Astrocyte (in vitro differentiated cells and primary cell): ENCODE data around the gene BCL2L1. TPM values are rescaled to one million over a fixed set of nuclear protein-coding genes. Genes with fewer than 3 reads are reported as not detected.
A peak's percentile ranks its signal among the peaks of the same experiment; 100 is the strongest.

Source experiments
- DNase-seq: peaks from one replicate; pipeline ENCODE4 v3.0.0-alpha.2; 2010; ENCODE audit warnings: low read depth
- FAIRE-seq: peaks from 2 replicates; lab custom pipeline; 2011; peaks lifted over from hg19 to GRCh38; lab: Jason Lieb, UNC
- H2AFZ ChIP-seq: 2 replicates; pipeline ENCODE4 v1.6.0; 2012; ENCODE audit warnings: low read depth, low read length, inconsistent platforms
- H3K27ac ChIP-seq: 2 replicates; pipeline ENCODE4 v1.5.1; 2011; ENCODE audit warnings: low read depth, low read length, inconsistent platforms
- H3K27me3 ChIP-seq: 2 replicates; pipeline ENCODE4 v1.6.0; 2011; ENCODE audit warnings: low read length, inconsistent platforms; ENCODE audit not compliant: insufficient read depth
- H3K36me3 ChIP-seq: 2 replicates; pipeline ENCODE4 v1.5.1; 2011; ENCODE audit warnings: low read length, inconsistent platforms; ENCODE audit not compliant: insufficient read depth
- H3K4me1 ChIP-seq: 2 replicates; pipeline ENCODE4 v1.5.1; 2011; ENCODE audit warnings: low read length, inconsistent platforms; ENCODE audit not compliant: insufficient read depth
- H3K4me2 ChIP-seq: 2 replicates; pipeline ENCODE4 v1.6.0; 2012; ENCODE audit warnings: low read length, inconsistent platforms
- H3K4me3 ChIP-seq: 2 replicates; pipeline ENCODE4 v1.5.1; 2011; ENCODE audit warnings: low read depth, mild to moderate bottlenecking, low read length, inconsistent platforms; ENCODE audit not compliant: insufficient read depth
- H3K79me2 ChIP-seq: 2 replicates; pipeline ENCODE4 v1.6.0; 2012; ENCODE audit warnings: mild to moderate bottlenecking, low read length, inconsistent platforms; ENCODE audit not compliant: insufficient read depth
- H3K9ac ChIP-seq: 2 replicates; pipeline ENCODE4 v1.6.0; 2012; ENCODE audit warnings: mild to moderate bottlenecking, low read length, inconsistent platforms
- H3K9me3 ChIP-seq: 2 replicates; pipeline ENCODE4 v1.5.1; 2012; ENCODE audit warnings: low read depth, mild to moderate bottlenecking, low read length, inconsistent platforms; ENCODE audit not compliant: insufficient read depth
- H4K20me1 ChIP-seq: 2 replicates; pipeline ENCODE4 v1.6.0; 2012; ENCODE audit warnings: low read length, inconsistent platforms; ENCODE audit not compliant: insufficient read depth
- H3K27ac Mint-ChIP-seq: one replicate; pipeline ENCODE4 v1.8.0; 2021; ENCODE audit warnings: mild to moderate bottlenecking, mixed read lengths; ENCODE audit not compliant: unreplicated experiment
- H3K27me3 Mint-ChIP-seq: one replicate; pipeline ENCODE4 v1.8.0; 2021; ENCODE audit warnings: low read depth, mixed read lengths; ENCODE audit not compliant: unreplicated experiment
- H3K36me3 Mint-ChIP-seq: one replicate; pipeline ENCODE4 v1.8.0; 2021; ENCODE audit warnings: low read depth, mixed read lengths; ENCODE audit not compliant: unreplicated experiment
- H3K4me1 Mint-ChIP-seq: one replicate; pipeline ENCODE4 v1.8.0; 2021; ENCODE audit warnings: low read depth, mixed read lengths; ENCODE audit not compliant: unreplicated experiment
- H3K4me3 Mint-ChIP-seq: one replicate; pipeline ENCODE4 v1.8.0; 2021; ENCODE audit warnings: mild to moderate bottlenecking, moderate library complexity, mixed read lengths; ENCODE audit not compliant: unreplicated experiment
- H3K9me3 Mint-ChIP-seq: one replicate; pipeline ENCODE4 v1.8.0; 2021; ENCODE audit warnings: mild to moderate bottlenecking, mixed read lengths; ENCODE audit not compliant: unreplicated experiment
- EZH2 ChIP-seq: IDR thresholded peaks from 2 replicates; pipeline ENCODE4 v1.6.1; 2012; ENCODE audit warnings: mild to moderate bottlenecking, low read length, inconsistent platforms; ENCODE audit not compliant: insufficient read depth
- total RNA-seq: library from RNA; stranded (reverse); gene quantifications from 2 replicates; pipeline ENCODE4 v1.2.1, GENCODE V29; 2021
- TF ChIP-seq, protein P1 (sequence below): IDR thresholded peaks from 2 replicates; pipeline ENCODE4 v1.5.1; 2011; ENCODE audit warnings: low read depth, mild to moderate bottlenecking, inconsistent platforms, low read length, moderate library complexity; ENCODE audit not compliant: insufficient read depth

Gene BCL2L1
- total RNA-seq, 1 donor from 2014 or later, result 149 TPM

DNA sequence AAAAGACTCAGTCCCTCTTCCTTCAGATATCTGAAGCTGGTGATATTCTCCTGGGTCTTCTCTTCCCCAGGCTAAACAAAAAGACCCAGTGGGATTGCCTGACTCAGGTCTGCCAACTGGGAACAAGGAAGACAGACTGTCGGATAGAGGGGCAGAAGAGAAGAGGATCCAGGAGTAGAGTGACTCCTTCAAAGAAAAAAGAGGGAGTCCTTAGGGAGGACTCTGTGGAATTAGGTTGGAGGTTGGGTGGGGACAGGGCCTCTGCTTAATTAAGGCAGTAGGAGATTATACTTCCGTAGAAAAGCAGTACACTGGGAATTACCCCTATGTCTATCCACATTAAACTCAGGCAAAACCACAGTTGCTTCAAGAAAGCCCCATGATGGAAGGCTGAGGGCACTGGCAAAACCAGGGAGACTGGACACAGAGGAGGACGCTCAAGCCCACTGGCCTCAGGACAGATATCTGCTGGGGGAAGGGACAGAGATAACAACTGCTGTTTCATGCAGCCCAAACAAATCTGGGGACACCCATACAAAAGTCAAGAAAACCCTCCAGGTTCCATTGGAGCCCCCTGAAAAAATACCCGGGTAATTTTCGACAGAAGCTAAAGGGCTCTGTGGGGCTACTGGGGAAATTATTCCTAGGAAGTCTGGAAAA, 5.7 kb downstream of the BCL2L1 start:
- H3K9ac ChIP-seq, result no peak overlapping the region
- H3K4me2 ChIP-seq, result peak overlapping the region; percentile 45
- no peak for DNase-seq
- peaks cover 71% of the 10 kb centered on the region for H3K4me1 Mint-ChIP-seq
- H3K4me3 Mint-ChIP-seq, result peak overlapping the region; percentile 52
- H3K36me3 Mint-ChIP-seq, result peaks cover 44% of the 10 kb centered on the region
- no peaks in the 10 kb centered on the region for H3K9me3 ChIP-seq
- H3K4me1 ChIP-seq, result peaks cover 76% of the 10 kb centered on the region
- H3K79me2 ChIP-seq, result peaks cover 90% of the 10 kb centered on the region
- TF ChIP-seq, protein P1, sequence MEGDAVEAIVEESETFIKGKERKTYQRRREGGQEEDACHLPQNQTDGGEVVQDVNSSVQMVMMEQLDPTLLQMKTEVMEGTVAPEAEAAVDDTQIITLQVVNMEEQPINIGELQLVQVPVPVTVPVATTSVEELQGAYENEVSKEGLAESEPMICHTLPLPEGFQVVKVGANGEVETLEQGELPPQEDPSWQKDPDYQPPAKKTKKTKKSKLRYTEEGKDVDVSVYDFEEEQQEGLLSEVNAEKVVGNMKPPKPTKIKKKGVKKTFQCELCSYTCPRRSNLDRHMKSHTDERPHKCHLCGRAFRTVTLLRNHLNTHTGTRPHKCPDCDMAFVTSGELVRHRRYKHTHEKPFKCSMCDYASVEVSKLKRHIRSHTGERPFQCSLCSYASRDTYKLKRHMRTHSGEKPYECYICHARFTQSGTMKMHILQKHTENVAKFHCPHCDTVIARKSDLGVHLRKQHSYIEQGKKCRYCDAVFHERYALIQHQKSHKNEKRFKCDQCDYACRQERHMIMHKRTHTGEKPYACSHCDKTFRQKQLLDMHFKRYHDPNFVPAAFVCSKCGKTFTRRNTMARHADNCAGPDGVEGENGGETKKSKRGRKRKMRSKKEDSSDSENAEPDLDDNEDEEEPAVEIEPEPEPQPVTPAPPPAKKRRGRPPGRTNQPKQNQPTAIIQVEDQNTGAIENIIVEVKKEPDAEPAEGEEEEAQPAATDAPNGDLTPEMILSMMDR, result no peak
- no peak for TF ChIP-seq EZH2
- no peak overlapping the region for H3K27ac ChIP-seq
- H3K27me3 Mint-ChIP-seq, result no peaks in the 10 kb centered on the region
- no peak for FAIRE-seq
- H3K27me3 ChIP-seq, result no peaks in the 10 kb centered on the region
- H4K20me1 ChIP-seq, result peaks cover 21% of the 10 kb centered on the region
- H2AFZ ChIP-seq, result no peak overlapping the region
- H3K9me3 Mint-ChIP-seq, result no peaks in the 10 kb centered on the region
- no peak overlapping the region for H3K4me3 ChIP-seq
- peaks cover 20% of the 10 kb centered on the region for H3K36me3 ChIP-seq
- peak overlapping the region; percentile 34 for H3K27ac Mint-ChIP-seq

DNA sequence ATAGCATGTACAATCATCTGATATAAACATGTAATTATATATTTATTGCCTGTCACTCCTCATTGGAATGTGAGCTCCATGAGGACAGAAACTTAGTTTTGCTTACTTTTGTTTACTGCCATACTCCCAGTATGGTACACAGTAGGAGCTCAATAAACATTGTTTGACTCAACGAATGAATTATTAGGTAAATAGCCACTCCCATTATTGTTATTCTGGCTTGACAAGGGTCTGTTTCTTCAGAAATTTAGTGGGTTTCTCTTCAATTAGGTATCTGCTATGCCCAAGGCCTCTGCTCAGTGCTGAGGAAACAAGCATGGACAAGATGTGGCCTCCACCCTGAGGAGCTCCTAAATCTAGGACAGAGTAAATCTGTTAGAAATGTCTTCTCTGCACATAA, 6.3 kb downstream of the BCL2L1 start:
- H3K9me3 ChIP-seq, result no peaks in the 10 kb centered on the region
- TF ChIP-seq, protein P1, result no peak
- TF ChIP-seq EZH2, result no peak
- H3K9ac ChIP-seq, result no peak overlapping the region
- Mint-ChIP-seq H3K27ac (peak overlapping the region; percentile 34), H3K36me3 (peaks cover 42% of the 10 kb centered on the region), H3K27me3 (no peaks in the 10 kb centered on the region), H3K4me3 (peak overlapping the region; percentile 52), H3K4me1 (peaks cover 72% of the 10 kb centered on the region), H3K9me3 (no peaks in the 10 kb centered on the region)
- peaks cover 76% of the 10 kb centered on the region for H3K4me1 ChIP-seq
- H3K79me2 ChIP-seq, result peaks cover 90% of the 10 kb centered on the region
- no peak overlapping the region for H3K4me3 ChIP-seq
- H3K27ac ChIP-seq, result no peak overlapping the region
- peak overlapping the region; percentile 45 for H3K4me2 ChIP-seq
- DNase-seq, result no peak
- H3K36me3 ChIP-seq, result peaks cover 20% of the 10 kb centered on the region
- H2AFZ ChIP-seq, result no peak overlapping the region
- H3K27me3 ChIP-seq, result no peaks in the 10 kb centered on the region
- H4K20me1 ChIP-seq, result peaks cover 21% of the 10 kb centered on the region
- FAIRE-seq, result no peak

- Histone ChIP-seq H3K4me3 (peak overlapping the region; percentile 8), H3K79me2 (peaks cover 90% of the 10 kb centered on the region), H3K9ac (no peak overlapping the region), H3K4me2 (peak overlapping the region; percentile 45), H2AFZ (no peak overlapping the region), H3K27me3 (no peaks in the 10 kb centered on the region), H3K9me3 (no peaks in the 10 kb centered on the region), H3K36me3 (peaks cover 22% of the 10 kb centered on the region), H4K20me1 (peaks cover 21% of the 10 kb centered on the region), H3K4me1 (peaks cover 73% of the 10 kb centered on the region), H3K27ac (no peak overlapping the region)
- Mint-ChIP-seq H3K4me3 (peak overlapping the region; percentile 61), H3K27ac (peak overlapping the region; percentile 55), H3K9me3 (no peaks in the 10 kb centered on the region), H3K36me3 (peaks cover 40% of the 10 kb centered on the region), H3K27me3 (no peaks in the 10 kb centered on the region), H3K4me1 (peaks cover 70% of the 10 kb centered on the region)
- DNase-seq (no peak), FAIRE-seq (no peak)
- TF ChIP-seq EZH2, result no peak
- TF ChIP-seq, protein P1, result no peak
These were observed 6.9 kb downstream of the BCL2L1 start for GRCh38 chr20:31715766-31716165.
